PFSK-1 (cell line): ENCODE measurements around the gene TMEM238.

Experiments used
- FOXP2 ChIP-seq: optimal IDR thresholded peaks from 2 replicates; pipeline ENCODE3; 2011; ENCODE audit warnings: borderline replicate concordance, control low read depth, inconsistent platforms; ENCODE audit not compliant: insufficient read depth; ENCODE audit errors: extremely low read length, extremely low read depth
- POLR2AphosphoS5 ChIP-seq: IDR thresholded peaks from 2 replicates; pipeline ENCODE4 v1.6.1; 2012; ENCODE audit warnings: low read depth, mild to moderate bottlenecking, control low read depth, low read length, moderate library complexity
- REST ChIP-seq, 2 experiments: IDR thresholded peaks; 2 replicates each; pipeline versions ENCODE4 v1.6.1 to v1.8.0; 2011 to 2012; ENCODE audit warnings: low read depth in 2 of 2, low read length in 2 of 2, control low read depth in 1 of 2, inconsistent platforms in 1 of 2, mild to moderate bottlenecking in 1 of 2, moderate library complexity in 1 of 2; ENCODE audit not compliant: insufficient read depth in 1 of 2
- SIN3A ChIP-seq: IDR thresholded peaks from 2 replicates; pipeline ENCODE4 v1.6.1; 2012; ENCODE audit warnings: mild to moderate bottlenecking, low read length, moderate library complexity, borderline replicate concordance; ENCODE audit not compliant: insufficient read depth
- TAF1 ChIP-seq: IDR thresholded peaks from 2 replicates; pipeline ENCODE4 v1.6.1; 2012; ENCODE audit warnings: low read length, control low read depth, borderline replicate concordance; ENCODE audit not compliant: insufficient read depth

Gene TMEM238

GRCh38 chr19:55352040-55352439, 32.1 kb downstream of the TMEM238 start:
- TF ChIP-seq TAF1 (no peak), POLR2AphosphoS5 (no peak), SIN3A (no peak)

GRCh38 chr19:55350620-55351315, 33.3 kb downstream of the TMEM238 start:
- no peak for TF ChIP-seq TAF1
- TF ChIP-seq POLR2AphosphoS5 = no peak
- TF ChIP-seq FOXP2 = no peak
- TF ChIP-seq SIN3A = no peak
- TF ChIP-seq REST (IDR thresholded peaks at IDR 0.05; ENCODE audit: insufficient read depth in 1 of 2, low read depth in 2 of 2, low read length in 2 of 2) = no peak

- TF ChIP-seq FOXP2 = no peak
- TF ChIP-seq TAF1 = no peak
- TF ChIP-seq REST (IDR thresholded peaks at IDR 0.05; ENCODE audit: insufficient read depth in 1 of 2, low read depth in 2 of 2, low read length in 2 of 2) = no peak
- TF ChIP-seq POLR2AphosphoS5 = no peak
- no peak for TF ChIP-seq SIN3A
Measured at GRCh38 chr19:55348317-55349034, 35.6 kb downstream of the TMEM238 start.

- TF ChIP-seq REST (IDR thresholded peaks at IDR 0.05; ENCODE audit: insufficient read depth in 1 of 2, low read depth in 2 of 2, low read length in 2 of 2) (no peak), SIN3A (no peak), POLR2AphosphoS5 (no peak)
Measured at GRCh38 chr19:55347442-55348009, 36.6 kb downstream of the TMEM238 start.

GRCh38 chr19:55346725-55347441, 37.2 kb downstream of the TMEM238 start:
- TF ChIP-seq FOXP2 (no peak), SIN3A (no peak), POLR2AphosphoS5 (no peak), TAF1 (no peak), REST (IDR thresholded peaks at IDR 0.05; ENCODE audit: insufficient read depth in 1 of 2, low read depth in 2 of 2, low read length in 2 of 2) (no peak)
